GM18505 (cell line): Measurements from ENCODE around the gene MIEN1.

Source experiments
- ATAC-seq: cut with Tn5 transposase; IDR thresholded peaks from one replicate; pipeline ENCODE4 v1.9.1; 2021; ENCODE audit not compliant: unreplicated experiment
- POLR2A ChIP-seq: IDR thresholded peaks from 4 replicates; pipeline ENCODE4 v1.6.1; 2011; ENCODE audit warnings: borderline replicate concordance; ENCODE audit not compliant: insufficient read depth, insufficient read length; ENCODE audit errors: extremely low read depth

Gene MIEN1

DNA sequence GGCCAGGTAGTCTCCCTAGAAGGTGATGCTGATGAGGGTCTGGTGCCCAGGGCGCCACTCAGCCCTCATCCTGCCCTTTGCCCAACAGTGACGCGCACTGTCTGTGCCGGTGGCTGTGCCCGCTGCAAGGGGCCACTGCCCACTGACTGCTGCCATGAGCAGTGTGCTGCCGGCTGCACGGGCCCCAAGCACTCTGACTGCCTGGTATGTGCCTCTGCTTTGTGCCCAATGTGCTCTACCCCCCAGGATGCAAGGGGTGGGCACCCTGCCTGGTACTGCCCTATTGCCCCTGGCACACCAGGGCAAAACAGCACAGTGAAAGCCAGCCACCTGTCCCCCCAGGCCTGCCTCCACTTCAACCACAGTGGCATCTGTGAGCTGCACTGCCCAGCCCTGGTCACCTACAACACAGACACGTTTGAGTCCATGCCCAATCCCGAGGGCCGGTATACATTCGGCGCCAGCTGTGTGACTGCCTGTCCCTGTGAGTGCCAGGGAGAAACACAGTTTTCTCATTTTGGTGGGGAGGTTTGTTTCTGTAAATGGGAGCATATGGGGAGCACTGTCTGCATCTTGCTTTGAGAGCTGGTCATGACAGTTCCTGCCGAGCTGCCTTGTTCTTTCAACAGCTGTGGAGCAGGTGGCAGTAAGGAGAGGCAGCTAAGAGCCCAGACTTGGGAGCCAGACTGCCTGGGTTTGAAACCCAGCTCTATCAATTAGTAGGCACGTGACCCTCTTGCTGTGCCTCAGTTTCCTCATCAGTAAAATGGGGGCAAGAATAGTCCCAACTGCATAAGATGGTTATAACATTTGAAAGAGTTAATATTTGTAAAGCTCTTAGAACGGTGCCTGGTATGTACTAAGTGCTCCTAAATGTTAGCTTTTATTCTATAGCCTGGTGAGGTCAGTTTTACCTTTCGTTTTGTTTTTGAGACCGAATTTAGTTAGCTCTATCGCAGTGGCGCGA, 20.1 kb downstream of the MIEN1 start:
- ATAC-seq, result no peak
- no peak for TF ChIP-seq POLR2A

GRCh38 chr17:39709319-39709997, 20.9 kb downstream of the MIEN1 start:
- TF ChIP-seq POLR2A, result no peak
- no peak for ATAC-seq

DNA sequence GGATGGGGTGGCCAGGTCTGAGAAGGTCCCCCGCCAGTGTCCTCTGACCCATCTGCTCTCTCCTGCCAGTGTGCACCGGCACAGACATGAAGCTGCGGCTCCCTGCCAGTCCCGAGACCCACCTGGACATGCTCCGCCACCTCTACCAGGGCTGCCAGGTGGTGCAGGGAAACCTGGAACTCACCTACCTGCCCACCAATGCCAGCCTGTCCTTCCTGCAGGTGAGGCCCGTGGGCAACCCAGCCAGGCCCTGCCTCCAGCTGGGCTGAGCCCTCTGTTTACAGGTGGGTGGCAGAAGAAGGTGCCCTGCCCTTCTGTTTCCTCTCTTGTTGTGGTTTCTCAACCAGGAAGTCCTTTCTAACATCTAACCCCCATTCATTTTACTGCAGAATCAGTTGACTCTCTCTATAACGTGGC, 23.4 kb downstream of the MIEN1 start:
- no peak for TF ChIP-seq POLR2A
- ATAC-seq, result no peak

DNA sequence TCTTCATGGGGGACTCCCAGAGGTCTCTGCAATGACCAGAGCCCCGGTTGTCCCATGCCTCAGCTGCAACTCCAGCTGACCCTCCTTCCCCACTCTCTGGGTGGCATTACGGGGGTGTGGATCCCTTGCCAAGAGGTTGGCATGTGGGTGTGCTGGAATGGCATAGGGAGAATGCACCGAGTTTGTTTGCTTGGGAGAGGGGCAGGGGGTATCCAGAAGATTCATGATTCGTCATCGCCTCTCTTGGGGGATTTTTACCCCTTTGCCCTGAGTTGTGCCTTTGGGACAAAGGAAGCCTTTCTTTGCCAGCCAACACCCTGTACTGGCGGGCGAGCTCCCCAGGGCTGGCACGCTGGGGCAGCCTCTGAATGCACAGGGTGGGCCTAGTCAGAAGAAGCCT, 23.9 kb downstream of the MIEN1 start:
- TF ChIP-seq POLR2A, result no peak
- no peak for ATAC-seq

DNA sequence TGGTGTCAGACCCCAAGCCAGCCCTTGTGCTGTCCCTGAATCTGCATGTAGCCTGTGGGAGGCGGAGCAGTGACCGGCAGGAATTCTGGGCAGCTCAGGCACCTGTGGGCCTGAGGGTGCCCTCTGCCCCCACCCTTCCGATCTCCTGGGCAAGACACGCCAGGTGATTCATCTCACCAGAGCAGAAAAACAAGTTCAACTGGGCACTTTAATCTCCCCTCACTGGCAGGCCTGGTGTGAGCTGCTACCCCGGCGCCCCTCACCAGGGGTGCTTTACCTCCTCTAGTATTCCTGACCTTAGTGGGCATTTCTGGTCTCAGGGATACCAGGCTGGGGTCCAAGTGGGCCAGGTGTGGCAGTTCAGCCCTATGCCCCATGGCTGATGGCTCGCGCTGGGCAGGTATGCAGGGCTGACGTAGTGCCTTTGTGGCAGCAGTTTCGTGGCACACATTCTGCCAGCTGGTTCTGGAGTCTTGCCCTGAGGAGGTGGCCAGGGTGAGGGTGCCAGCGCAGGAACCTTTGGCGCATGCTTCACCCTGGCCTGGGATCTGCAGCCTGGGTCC, 24.5 kb downstream of the MIEN1 start:
- ATAC-seq, result no peak
- TF ChIP-seq POLR2A, result no peak

- ATAC-seq, result no peak
- no peak for TF ChIP-seq POLR2A
Measured at GRCh38 chr17:39704821-39705551, 25.3 kb downstream of the MIEN1 start.

DNA sequence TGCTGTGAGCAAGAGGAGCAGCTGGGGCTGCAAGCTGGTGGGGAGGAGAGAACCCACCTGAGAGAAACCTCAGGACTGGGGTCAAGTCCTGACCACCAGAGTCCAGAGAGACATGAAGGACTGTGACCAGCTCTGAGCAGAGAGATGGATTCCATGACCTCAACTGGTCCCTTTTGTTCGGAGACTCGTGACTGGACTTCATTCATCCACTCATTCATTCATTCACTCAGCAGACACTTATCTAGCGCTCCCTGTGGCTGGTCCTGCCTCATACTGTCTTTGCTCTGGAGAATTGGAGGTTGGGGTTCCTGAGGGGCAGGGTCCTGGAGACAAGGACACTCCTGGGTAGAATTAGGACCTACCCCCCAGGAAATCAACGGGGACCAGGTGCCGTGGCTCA, 26.4 kb downstream of the MIEN1 start:
- no peak for TF ChIP-seq POLR2A

GRCh38 chr17:39702901-39703893, 27.1 kb downstream of the MIEN1 start:
- TF ChIP-seq POLR2A, result no peak
- no peak for ATAC-seq

More for the DNA sequence above, 26.4 kb downstream of the MIEN1 start:
- no peak for ATAC-seq

GRCh38 chr17:39701784-39702422, 28.4 kb downstream of the MIEN1 start:
- no peak for TF ChIP-seq POLR2A
- no peak for ATAC-seq

DNA sequence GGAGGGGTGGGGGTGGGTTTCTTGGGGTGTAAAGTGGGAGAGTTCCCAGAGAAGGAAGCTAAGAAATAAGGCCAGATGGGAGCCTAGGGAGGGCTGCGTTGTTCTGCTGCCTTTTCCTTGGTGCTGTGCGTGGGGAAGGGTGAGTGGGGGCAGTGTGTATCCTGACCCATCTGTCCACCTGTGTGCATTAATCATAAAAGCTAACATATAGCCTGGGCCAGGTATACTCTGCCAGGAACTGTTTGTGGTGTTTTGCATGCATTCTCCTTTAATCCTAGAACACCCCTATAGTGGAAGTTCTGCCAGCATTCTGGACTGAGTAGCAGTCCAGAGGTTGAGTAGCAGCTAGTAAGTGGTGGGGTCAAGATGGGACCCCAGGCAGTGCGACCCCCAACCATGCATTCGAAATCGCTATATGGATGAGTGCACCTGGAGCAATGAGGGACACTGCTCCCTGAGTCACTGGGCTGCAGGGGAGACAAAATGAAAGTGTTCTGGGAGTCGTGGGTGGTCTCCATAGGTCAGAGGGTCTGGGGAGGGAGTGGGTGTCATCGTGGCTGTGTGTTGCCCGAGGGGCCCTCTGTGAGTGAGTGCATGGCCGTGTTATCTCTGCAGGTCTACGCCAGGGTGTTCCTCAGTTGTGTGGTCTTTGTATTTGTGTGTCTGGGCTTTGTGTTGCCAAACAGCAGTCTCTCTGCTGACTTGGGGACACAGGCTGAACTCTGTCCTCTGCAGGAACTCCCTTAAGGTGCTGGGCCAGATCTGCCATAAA, 29.1 kb downstream of the MIEN1 start:
- no peak for ATAC-seq
- TF ChIP-seq POLR2A, result no peak
